ENCODE results near the gene CAMK1. TPM values are rescaled to one million over a fixed set of nuclear protein-coding genes. Genes with fewer than 3 reads are reported as not detected.
A peak's percentile ranks its signal among the peaks of the same experiment; 100 is the strongest.

CAMK1 gene
- total RNA-seq, 2 donors from 2014 or later = 10.9 to 34.9 TPM

GRCh38 chr3:9731206-9732079 lies 38.3 kb downstream of the CAMK1 start, which contains the start of gene BRPF1:
Gene BRPF1 (plus strand): TSS chr3:9731735. CDS start chr3:9734141, 2,406 bp downstream.
- Histone ChIP-seq H3K4me1 (peaks cover 21% of the 10 kb centered on the region), H3K36me3 (replicated peaks in 1 of 2; ENCODE audit: insufficient read depth in 1 of 2, low read depth in 2 of 2) (no peaks in the 10 kb centered on the region), H3K4me3 (peak within 1 kb of the TSS; percentile 90 to 96), H3K27ac (peak within 1 kb of the TSS; percentile 90 to 100 (median 96)), H3K27me3 (no peaks in the 10 kb centered on the region), H3K9me3 (no peaks in the 10 kb centered on the region)
- 0 to 2% methylated on average over 13 to 84 of the region's 88 CpGs for WGBS, 2 donors
- DNase-seq = peak; percentile 100
- TF ChIP-seq POLR2A (IDR thresholded peaks at IDR 0.05) (peak in 2 of 3 donors; percentile 54 to 62), CTCF (IDR thresholded peaks at IDR 0.05) (peak in 4 of 7 experiments; percentile 12 to 42 (median 22))
- peak; percentile 98 for ATAC-seq
- intact Hi-C loops (cut with DNase I) = no loop called here

DNA sequence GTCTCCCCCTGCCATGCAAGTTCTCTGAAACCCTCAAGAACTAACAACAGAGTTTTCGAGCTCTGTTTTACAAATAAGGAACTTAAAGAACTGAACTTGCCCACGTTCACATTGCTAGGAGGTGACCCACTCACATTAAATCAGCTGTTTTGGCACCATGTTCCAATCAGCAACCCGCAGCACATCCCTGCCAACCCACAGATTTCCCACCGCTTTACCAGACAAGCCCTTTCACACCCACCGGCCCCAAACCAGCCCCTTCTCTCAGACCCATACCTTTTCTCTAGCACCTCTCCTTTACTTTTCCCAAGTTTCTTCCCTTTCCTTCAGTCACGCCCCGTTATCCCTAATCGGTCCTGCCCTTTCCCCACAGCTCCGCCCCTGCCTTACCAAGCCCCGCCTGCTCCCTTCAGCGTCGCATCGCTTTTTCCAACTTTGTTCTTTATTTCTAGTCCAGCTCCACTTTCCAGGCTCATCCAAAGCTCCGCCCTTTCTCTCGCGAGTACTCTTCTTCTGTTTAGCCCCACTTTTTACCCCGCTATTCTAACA lies 39.0 kb downstream of the CAMK1 start:
- peak overlapping the region in 3 of 4 donors; percentile 90 to 98 (median 95) for H3K27ac ChIP-seq
- intact Hi-C loops (cut with DNase I) = no loop called here
- WGBS, 2 donors = 1% methylated on average over 16 of the region's 17 CpGs
- peak; percentile 73 for ATAC-seq
- TF ChIP-seq POLR2A (IDR thresholded peaks at IDR 0.05) = no peak
- TF ChIP-seq CTCF (IDR thresholded peaks at IDR 0.05) = peak in 2 of 7 experiments; percentile 8 to 25
- H3K4me1 ChIP-seq = peaks cover 21% of the 10 kb centered on the region
- H3K4me3 ChIP-seq = peak overlapping the region in 1 of 2 donors; percentile 26
- no peaks in the 10 kb centered on the region for H3K27me3 ChIP-seq
- H3K9me3 ChIP-seq = no peaks in the 10 kb centered on the region
- H3K36me3 ChIP-seq (replicated peaks in 1 of 2; ENCODE audit: insufficient read depth in 1 of 2, low read depth in 2 of 2) = no peaks in the 10 kb centered on the region
- no peak for DNase-seq

GRCh38 chr3:9729419-9729818 lies 40.3 kb downstream of the CAMK1 start:
- no peak for DNase-seq
- no peaks in the 10 kb centered on the region for H3K27me3 ChIP-seq
- WGBS, 2 donors = 59 to 86% methylated on average over 4 to 10 of the region's 10 CpGs
- H3K4me1 ChIP-seq = peaks cover 21% of the 10 kb centered on the region
- intact Hi-C loops (cut with DNase I) = no loop called here
- ATAC-seq = no peak
- TF ChIP-seq CTCF (IDR thresholded peaks at IDR 0.05) = no peak
- H3K27ac ChIP-seq = no peak overlapping the region
- no peaks in the 10 kb centered on the region for H3K36me3 ChIP-seq (replicated peaks in 1 of 2; ENCODE audit: insufficient read depth in 1 of 2, low read depth in 2 of 2)
- H3K4me3 ChIP-seq = no peak overlapping the region
- H3K9me3 ChIP-seq = no peaks in the 10 kb centered on the region

GRCh38 chr3:9727743-9728142 lies 42.0 kb downstream of the CAMK1 start:
- peaks cover 11% of the 10 kb centered on the region for H3K4me1 ChIP-seq
- DNase-seq (no peak), ATAC-seq (no peak)
- intact Hi-C loops (cut with DNase I) = no loop called here
- 79% methylated on average over 2 of the region's 2 CpGs for WGBS, 2 donors
- no peak overlapping the region for H3K4me3 ChIP-seq
- no peak overlapping the region for H3K27ac ChIP-seq
- H3K36me3 ChIP-seq (replicated peaks in 1 of 2; ENCODE audit: insufficient read depth in 1 of 2, low read depth in 2 of 2) = no peaks in the 10 kb centered on the region
- H3K9me3 ChIP-seq = no peaks in the 10 kb centered on the region
- TF ChIP-seq POLR2A (IDR thresholded peaks at IDR 0.05) = no peak
- no peak for TF ChIP-seq CTCF (IDR thresholded peaks at IDR 0.05)
- no peaks in the 10 kb centered on the region for H3K27me3 ChIP-seq

Data from body of pancreas (tissue), 4 donors.